Measurements from ENCODE around the gene GBX1. TPM values are rescaled to one million over a fixed set of nuclear protein-coding genes. Genes with fewer than 3 reads are reported as not detected.
A peak's percentile ranks its signal among the peaks of the same experiment; 100 is the strongest.

GBX1 gene
- total RNA-seq, 1 donor from 2014 or later: 2.7 TPM

- no peak for ATAC-seq (ENCODE audit: poor library complexity)
- intact Hi-C loops (cut with DNase I): no loop called here
- no peak for DNase-seq
Measured at GRCh38 chr7:151175793-151176311, 8.4 kb upstream of the GBX1 start.

- intact Hi-C loops (cut with DNase I): no loop called here
- no peak for DNase-seq
- ATAC-seq (ENCODE audit: poor library complexity): no peak
Measured at GRCh38 chr7:151175047-151175792, 7.7 kb upstream of the GBX1 start.

GRCh38 chr7:151174246-151175046, 7.0 kb upstream of the GBX1 start:
- peak; percentile 59 for DNase-seq
- ATAC-seq (ENCODE audit: poor library complexity): peak; percentile 14
- intact Hi-C loops (cut with DNase I): no loop called here

GRCh38 chr7:151173386-151174245, 6.1 kb upstream of the GBX1 start:
- ATAC-seq (ENCODE audit: poor library complexity): no peak
- intact Hi-C loops (cut with DNase I): loop anchor here (2.0 kb wide), 1 partner anchor 49 kb away; no protein-coding TSS in a partner anchor
- DNase-seq: no peak

- DNase-seq (peak; percentile 89), ATAC-seq (ENCODE audit: poor library complexity) (peak; percentile 75)
- intact Hi-C loops (cut with DNase I): loop anchor here (2.0 kb wide), 1 partner anchor 48 kb away; no protein-coding TSS in a partner anchor
Measured at GRCh38 chr7:151172273-151173141, 5.0 kb upstream of the GBX1 start.

- intact Hi-C loops (cut with DNase I): no loop called here
- ATAC-seq (ENCODE audit: poor library complexity): no peak
- no peak for DNase-seq
Measured at GRCh38 chr7:151168787-151169162, 1.3 kb upstream of the GBX1 start.

GRCh38 chr7:151168003-151168786, 701 bp upstream of the GBX1 start:
- intact Hi-C loops (cut with DNase I): no loop called here
- peak; percentile 62 for DNase-seq
- ATAC-seq (ENCODE audit: poor library complexity): peak; percentile 72

- DNase-seq: no peak
- intact Hi-C loops (cut with DNase I): no loop called here
- ATAC-seq (ENCODE audit: poor library complexity): no peak
Measured at GRCh38 chr7:151166629-151167196, 781 bp downstream of the GBX1 start.

GRCh38 chr7:151161757-151162156, 5.7 kb downstream of the GBX1 start:
- intact Hi-C loops (cut with DNase I): no loop called here
- ATAC-seq (ENCODE audit: poor library complexity) (no peak), DNase-seq (no peak)

GRCh38 chr7:151157645-151158329, 9.7 kb downstream of the GBX1 start:
- ATAC-seq (ENCODE audit: poor library complexity) (no peak), DNase-seq (no peak)
- intact Hi-C loops (cut with DNase I): no loop called here

- ATAC-seq (ENCODE audit: poor library complexity) (no peak), DNase-seq (no peak)
- intact Hi-C loops (cut with DNase I): no loop called here
Measured at GRCh38 chr7:151152643-151153513, 14.6 kb downstream of the GBX1 start.

GRCh38 chr7:151150388-151150787, 17.1 kb downstream of the GBX1 start:
- no peak for ATAC-seq (ENCODE audit: poor library complexity)
- no peak for DNase-seq
- intact Hi-C loops (cut with DNase I): no loop called here

- intact Hi-C loops (cut with DNase I): no loop called here
- DNase-seq (no peak), ATAC-seq (ENCODE audit: poor library complexity) (no peak)
Measured at GRCh38 chr7:151148319-151149259, 18.9 kb downstream of the GBX1 start.

GRCh38 chr7:151146761-151147160, 20.7 kb downstream of the GBX1 start:
- DNase-seq: no peak
- ATAC-seq (ENCODE audit: poor library complexity): no peak
- intact Hi-C loops (cut with DNase I): no loop called here
